HepG2 (cell line): ENCODE results near the gene GGPS1. TPM values are rescaled to one million over a fixed set of nuclear protein-coding genes. Genes with fewer than 3 reads are reported as not detected.

Experiments
- ATF4 ChIP-seq, 2 experiments: fragments of 450-650 bp in 1 of 2; sonication (generic) in 1 of 2; formaldehyde crosslinking; IDR thresholded peaks; 2 replicates each; pipeline versions ENCODE4 v1.5.0 to v1.8.0; 2020 to 2022; ENCODE audit warnings: mild to moderate bottlenecking in 1 of 2, missing genetic modification reagents in 1 of 2
- BRCA1 ChIP-seq: sonication (generic); formaldehyde crosslinking; IDR thresholded peaks from 2 replicates; pipeline ENCODE4 v1.4.0; 2020; ENCODE audit warnings: missing genetic modification reagents
- HOXA9 ChIP-seq: sonication (generic); formaldehyde crosslinking; IDR thresholded peaks from 2 replicates; pipeline ENCODE4 v1.8.1; 2022; ENCODE audit warnings: missing genetic modification reagents, mild to moderate bottlenecking, moderate library complexity, borderline replicate concordance
- MNT ChIP-seq: fragments of 450-650 bp; IDR thresholded peaks from 2 replicates; pipeline ENCODE4 v1.6.1; 2016
- NR2F6 ChIP-seq, 2 experiments: IDR thresholded peaks; 2 replicates each; pipeline ENCODE4 v1.6.1; 2016; ENCODE audit warnings: antibody characterized with exemption in 1 of 2, mild to moderate bottlenecking in 1 of 2
- RAD51 ChIP-seq: fragments of 450-650 bp; IDR thresholded peaks from 2 replicates; pipeline ENCODE4 v1.6.1; 2016; ENCODE audit warnings: borderline replicate concordance
- ZBTB25 ChIP-seq: IDR thresholded peaks from 2 replicates; pipeline ENCODE4 v1.6.1; 2018; ENCODE audit warnings: missing genetic modification reagents
- ZBTB26 ChIP-seq: IDR thresholded peaks from 2 replicates; pipeline ENCODE4 v1.6.1; 2016; ENCODE audit warnings: missing compliant biosample characterization, missing genetic modification reagents, borderline replicate concordance
- ZNF124 ChIP-seq: sonication (generic); formaldehyde crosslinking; IDR thresholded peaks from 2 replicates; pipeline ENCODE4 v1.4.0; 2020; ENCODE audit warnings: missing genetic modification reagents
- ZNF282 ChIP-seq: fragments of 450-650 bp; IDR thresholded peaks from 2 replicates; pipeline ENCODE4 v1.6.1; 2018; ENCODE audit not compliant: partially characterized antibody
- ZNF318 ChIP-seq: sonication (generic); formaldehyde crosslinking; IDR thresholded peaks from 2 replicates; pipeline ENCODE4 v1.4.0; 2020; ENCODE audit warnings: mild to moderate bottlenecking, missing genetic modification reagents
- ZNF530 ChIP-seq: sonication (generic); formaldehyde crosslinking; IDR thresholded peaks from 2 replicates; pipeline ENCODE4 v1.5.0; 2020; ENCODE audit warnings: low read depth, mild to moderate bottlenecking, missing genetic modification reagents
- ZNF597 ChIP-seq: sonication (generic); formaldehyde crosslinking; IDR thresholded peaks from 2 replicates; pipeline ENCODE4 v1.5.0; 2020; ENCODE audit warnings: missing genetic modification reagents
- ZNF737 ChIP-seq: sonication (generic); formaldehyde crosslinking; IDR thresholded peaks from 2 replicates; pipeline ENCODE4 v1.5.0; 2020; ENCODE audit warnings: missing genetic modification reagents, mild to moderate bottlenecking, borderline replicate concordance
- ZNF777 ChIP-seq: sonication (generic); formaldehyde crosslinking; IDR thresholded peaks from 2 replicates; pipeline ENCODE4 v1.4.0; 2020; ENCODE audit warnings: missing genetic modification reagents
- polyA plus RNA-seq, 8 experiments: library from polyadenylated mRNA; depleted of rRNA in 3 of 8; stranded (reverse) in 7 of 8; unstranded in 1 of 8; fragments of >200 nt; fragmentation: Illumina TruSeq in 4 of 8; extraction: Trizol in 4 of 8; gene quantifications; 2 replicates each; pipeline versions ENCODE4 v1.2.1 to v1.2.3, GENCODE V29; 2011 to 2016; ENCODE audit warnings: low read depth in 4 of 8, missing spikeins in 1 of 8, mixed read lengths in 1 of 8; ENCODE audit not compliant: insufficient read depth in 1 of 8
- total RNA-seq, 5 experiments: library from RNA; depleted of rRNA; stranded (reverse); fragments of >200 nt; fragmentation: Illumina TruSeq; extraction: Trizol; gene quantifications; 2 replicates each; pipeline ENCODE4 v1.2.3, GENCODE V29; 2016; ENCODE audit warnings: low read depth in 1 of 5

The GGPS1 gene
- total and polyA plus RNA-seq, 2 of the 13 experiments (the other 11 are each of a cell fraction or from before 2014, with no cell fraction given): 28.8 to 42.6 TPM

- TF ChIP-seq ZNF737 (CRISPR knock-in tag) (no peak), ZNF777 (CRISPR knock-in tag) (no peak), RAD51 (no peak), ATF4 (CRISPR knock-in tag; IDR thresholded peaks at IDR 0.05) (no peak), ZNF597 (CRISPR knock-in tag) (no peak), ZNF282 (no peak), ZNF318 (CRISPR knock-in tag) (no peak), BRCA1 (CRISPR knock-in tag) (no peak), NR2F6 (IDR thresholded peaks at IDR 0.05) (no peak), NR2F6 (CRISPR knock-in tag; IDR thresholded peaks at IDR 0.05) (no peak), MNT (no peak), ZNF530 (CRISPR knock-in tag) (no peak), ZBTB26 (CRISPR knock-in tag) (no peak), ZNF124 (CRISPR knock-in tag) (no peak), HOXA9 (CRISPR knock-in tag) (no peak), ZBTB25 (CRISPR knock-in tag) (no peak)
Measured at GRCh38 chr1:235327559-235328270, 655 bp upstream of the GGPS1 start, which contains the start of gene ARID4B (continued).
